Ovary (tissue), 3 donors: ENCODE results near the gene NPY.

Experiments used
- CTCF ChIP-seq, 3 donors: fragments of 450-650 bp in 2 of 3; fragments of 200-600 bp in 1 of 3; IDR thresholded peaks; one replicate each; pipeline versions ENCODE4 v1.5.1 to v1.8.0; 2016 to 2022; ENCODE audit warnings: antibody characterized with exemption in 3 of 3, mild to moderate bottlenecking in 1 of 3
- EP300 ChIP-seq: sonication (generic); formaldehyde crosslinking; IDR thresholded peaks from one replicate; pipeline ENCODE4 v1.6.1; 2017; ENCODE audit warnings: antibody characterized with exemption
- POLR2A ChIP-seq: fragments of 450-650 bp; IDR thresholded peaks from one replicate; pipeline ENCODE4 v1.6.1; 2017; ENCODE audit warnings: antibody characterized with exemption, mild to moderate bottlenecking, moderate library complexity
- donor health status: DM: no; HTN: no; CAD: no.

GRCh38 chr7:24249266-24249665 lies 34.7 kb upstream of the NPY start:
- TF ChIP-seq CTCF (IDR thresholded peaks at IDR 0.05), result no peak
- no peak for TF ChIP-seq POLR2A
- TF ChIP-seq EP300, result no peak
